DND-41 (cell line): Measurements from ENCODE around the gene HOXD4.

Experiments
- ATAC-seq: fragments of 200-7000 bp; cut with Tn5 transposase; 3 replicates; pipeline ENCODE4 v1.9.1; 2021; ENCODE audit warnings: low read depth; ENCODE audit not compliant: insufficient read depth
- DNase-seq: peaks from one replicate; pipeline ENCODE4 v3.0.0-alpha.2; 2020
- H2AFZ ChIP-seq: 2 replicates; pipeline ENCODE4 v1.6.0; 2012; ENCODE audit warnings: low read depth, low read length
- H3K27ac ChIP-seq: 2 replicates; pipeline ENCODE4 v1.5.1; 2012; ENCODE audit warnings: low read length, inconsistent platforms
- H3K27me3 ChIP-seq: fragments of 200-600 bp; sonication (generic); 2 replicates; pipeline ENCODE4 v1.6.0; 2012; ENCODE audit warnings: low read length, mild to moderate bottlenecking, inconsistent platforms; ENCODE audit not compliant: insufficient read depth, poor library complexity
- H3K36me3 ChIP-seq: 2 replicates; pipeline ENCODE4 v1.5.1; 2012; ENCODE audit warnings: low read length, inconsistent platforms; ENCODE audit not compliant: insufficient read depth
- H3K4me1 ChIP-seq: 2 replicates; pipeline ENCODE4 v1.5.1; 2012; ENCODE audit warnings: mild to moderate bottlenecking, low read length; ENCODE audit not compliant: insufficient read depth
- H3K4me2 ChIP-seq: 2 replicates; pipeline ENCODE4 v1.6.0; 2012; ENCODE audit warnings: mild to moderate bottlenecking, moderate library complexity, low read length, inconsistent platforms; ENCODE audit not compliant: insufficient read depth
- H3K4me3 ChIP-seq, 2 experiments: fragments of 200-600 bp in 1 of 2; shearing (Covaris generic) in 1 of 2; 2 replicates each; pipeline ENCODE4 v1.5.1; 2012 to 2016; ENCODE audit warnings: inconsistent platforms in 2 of 2, low read length in 2 of 2, mild to moderate bottlenecking in 2 of 2, low read depth in 1 of 2, moderate library complexity in 1 of 2
- H3K79me2 ChIP-seq: 2 replicates; pipeline ENCODE4 v1.6.0; 2012; ENCODE audit warnings: low read length, inconsistent platforms; ENCODE audit not compliant: insufficient read depth
- H3K9ac ChIP-seq: 2 replicates; pipeline ENCODE4 v1.6.0; 2012; ENCODE audit warnings: low read depth, mild to moderate bottlenecking, inconsistent platforms, low read length, moderate library complexity
- H3K9me3 ChIP-seq: 2 replicates; pipeline ENCODE4 v1.5.1; 2012; ENCODE audit warnings: low read length, moderate library complexity, mild to moderate bottlenecking, inconsistent platforms; ENCODE audit not compliant: insufficient read depth, severe bottlenecking
- H4K20me1 ChIP-seq: 2 replicates; pipeline ENCODE4 v1.6.0; 2012; ENCODE audit warnings: low read length; ENCODE audit not compliant: insufficient read depth
- CTCF ChIP-seq: IDR thresholded peaks from 2 replicates; pipeline ENCODE4 v1.5.1; 2012; ENCODE audit warnings: borderline replicate concordance, low read length, moderate library complexity, mild to moderate bottlenecking; ENCODE audit not compliant: poor library complexity, severe bottlenecking; ENCODE audit errors: extremely low read depth
- EZH2 ChIP-seq: IDR thresholded peaks from 3 replicates; pipeline ENCODE4 v1.6.1; 2012; ENCODE audit warnings: borderline replicate concordance, low read depth, mild to moderate bottlenecking, moderate library complexity, low read length, inconsistent platforms; ENCODE audit not compliant: severe bottlenecking

The HOXD4 gene

GRCh38 chr2:176114120-176114929, 37.0 kb upstream of the HOXD4 start:
- H3K27me3 ChIP-seq: no peaks in the 10 kb centered on the region
- H3K36me3 ChIP-seq: no peaks in the 10 kb centered on the region
- no peak for ATAC-seq
- H3K27ac ChIP-seq: no peak overlapping the region
- no peak overlapping the region for H3K9ac ChIP-seq
- no peak overlapping the region for H3K4me3 ChIP-seq
- H3K4me2 ChIP-seq: no peak overlapping the region
- no peaks in the 10 kb centered on the region for H4K20me1 ChIP-seq
- no peaks in the 10 kb centered on the region for H3K79me2 ChIP-seq
- no peak overlapping the region for H2AFZ ChIP-seq
- H3K9me3 ChIP-seq: no peaks in the 10 kb centered on the region
- H3K4me1 ChIP-seq: no peaks in the 10 kb centered on the region
- DNase-seq: no peak
- TF ChIP-seq CTCF: no peak
- no peak for TF ChIP-seq EZH2

- Histone ChIP-seq H3K9me3 (no peaks in the 10 kb centered on the region), H3K9ac (no peak overlapping the region), H3K27me3 (no peaks in the 10 kb centered on the region), H3K79me2 (no peaks in the 10 kb centered on the region), H3K27ac (no peak overlapping the region), H3K4me2 (no peak overlapping the region), H2AFZ (no peak overlapping the region), H3K36me3 (no peaks in the 10 kb centered on the region), H4K20me1 (no peaks in the 10 kb centered on the region), H3K4me1 (no peaks in the 10 kb centered on the region), H3K4me3 (no peak overlapping the region)
- ATAC-seq (no peak), DNase-seq (no peak)
- TF ChIP-seq CTCF (no peak), EZH2 (no peak)
Observed at GRCh38 chr2:176114930-176115625, 36.3 kb upstream of the HOXD4 start.

- Histone ChIP-seq H3K27ac (no peak within 1 kb of the TSS), H3K4me1 (no peaks in the 10 kb centered on the region), H3K4me2 (no peak within 1 kb of the TSS), H3K4me3 (no peak within 1 kb of the TSS), H2AFZ (no peak within 1 kb of the TSS), H3K27me3 (no peaks in the 10 kb centered on the region), H4K20me1 (no peaks in the 10 kb centered on the region), H3K9ac (no peak within 1 kb of the TSS), H3K9me3 (no peaks in the 10 kb centered on the region), H3K36me3 (no peaks in the 10 kb centered on the region), H3K79me2 (no peaks in the 10 kb centered on the region)
- DNase-seq (no peak), ATAC-seq (no peak)
- TF ChIP-seq CTCF (no peak), EZH2 (no peak)
Observed at GRCh38 chr2:176115883-176116813, 35.2 kb upstream of the HOXD4 start, which contains the start of gene HOXD10. Gene HOXD10 (plus strand): TSS chr2:176116778. CDS start chr2:176116834, 56 bp downstream.
